Sigmoid colon (tissue), 7 donors: ENCODE data around the gene RFC2. TPM values are rescaled to one million over a fixed set of nuclear protein-coding genes. Genes with fewer than 3 reads are reported as not detected.
A peak's percentile ranks its signal among the peaks of the same experiment; 100 is the strongest.
"Not testable (repeated sequence)": the region's sequence is repeated elsewhere in the genome, so short reads cannot be mapped to it uniquely, and the experiment has no call there.

ENCODE experiments used
- DNase-seq: peaks from one replicate; pipeline ENCODE4 v3.0.0-alpha.2; 2019
- H3K27ac ChIP-seq, 4 donors: fragments of 200-600 bp; sonication (generic); one replicate each; pipeline ENCODE4 v1.5.1; 2016 to 2019; ENCODE audit warnings: mild to moderate bottlenecking in 1 of 4
- H3K27me3 ChIP-seq, 3 donors: fragments of 200-600 bp; sonication (generic); one replicate each; pipeline ENCODE4 v1.5.1; 2019; ENCODE audit warnings: mild to moderate bottlenecking in 1 of 3
- H3K36me3 ChIP-seq, 4 donors: fragments of 200-600 bp; sonication (generic); one replicate each; pipeline ENCODE4 v1.5.1; 2016 to 2019
- H3K4me1 ChIP-seq, 4 donors: fragments of 200-600 bp; sonication (generic); one replicate each; pipeline ENCODE4 v1.5.1; 2017 to 2019
- H3K4me3 ChIP-seq, 4 donors: fragments of 200-600 bp; sonication (generic); one replicate each; pipeline ENCODE4 v1.5.1; 2017 to 2019; ENCODE audit warnings: mild to moderate bottlenecking in 2 of 4, moderate library complexity in 1 of 4
- H3K9me3 ChIP-seq, 4 donors: fragments of 200-600 bp in 3 of 4; sonication (generic) in 3 of 4; one replicate each; pipeline versions ENCODE4 v1.5.1 to v1.6.1; 2013 to 2019
- CTCF ChIP-seq, 4 experiments: fragments of 450-650 bp in 3 of 4; fragments of 200-600 bp in 1 of 4; IDR thresholded peaks; one replicate each; pipeline ENCODE4 v1.5.1; 2016 to 2019; ENCODE audit warnings: antibody characterized with exemption in 4 of 4, mild to moderate bottlenecking in 3 of 4, moderate library complexity in 2 of 4
- EP300 ChIP-seq, 4 donors: sonication (generic); formaldehyde crosslinking; IDR thresholded peaks; one replicate each; pipeline ENCODE4 v1.6.1; 2017; ENCODE audit warnings: antibody characterized with exemption in 4 of 4
- POLR2A ChIP-seq, 2 donors: fragments of 450-650 bp; IDR thresholded peaks; one replicate each; pipeline ENCODE4 v1.6.1; 2016; ENCODE audit warnings: antibody characterized with exemption in 2 of 2, mild to moderate bottlenecking in 2 of 2, moderate library complexity in 2 of 2
- POLR2AphosphoS5 ChIP-seq, 4 donors: sonication (generic); formaldehyde crosslinking; IDR thresholded peaks; one replicate each; pipeline ENCODE4 v1.6.1; 2017; ENCODE audit warnings: antibody characterized with exemption in 4 of 4
- WGBS, 2 donors: extraction: QIAGEN DNeasy Blood & Tissue Kit; methylation state at CpG; one replicate each; pipeline ENCODE4 v1.1.7; 2013; 5-methylcytosine and 5-hydroxymethylcytosine counted together
- intact Hi-C: fragments of 100-400 bp; cut with DNase I; formaldehyde crosslinking; loops from one replicate; pipeline ENCODE4 v1.15.1; 2023
- polyA plus RNA-seq, 3 donors: library from polyadenylated mRNA; stranded (reverse); fragments of 200-250 nt; gene quantifications; one replicate each; pipeline ENCODE4 v1.2.3, GENCODE V29; 2013
- total RNA-seq, 4 donors: library from RNA; depleted of rRNA; stranded (reverse); fragments of >200 nt; gene quantifications; one replicate each; pipeline ENCODE4 v1.1.0, GENCODE V29; 2016
- donor health status: healthy with polysubstance abuse.
- donor health status: Bipolar disorder and iron deficiency.
- donor health status: healthy.

The RFC2 gene
- total and polyA plus RNA-seq, 7 donors, result 3.3 to 30.0 (median 17.8) TPM

GRCh38 chr7:74263399-74264120 is 9.4 kb upstream of the RFC2 start:
- DNase-seq, result no peak
- intact Hi-C loops, result no loop called here
- TF ChIP-seq POLR2AphosphoS5 (IDR thresholded peaks at IDR 0.05), result no peak
- TF ChIP-seq POLR2A (IDR thresholded peaks at IDR 0.05), result no peak
- TF ChIP-seq EP300 (IDR thresholded peaks at IDR 0.05), result no peak
- no peak for TF ChIP-seq CTCF (IDR thresholded peaks at IDR 0.05)
- H3K27me3 ChIP-seq, result no peaks in the 10 kb centered on the region
- no peaks in the 10 kb centered on the region for H3K4me1 ChIP-seq
- H3K27ac ChIP-seq, result no peak overlapping the region
- H3K4me3 ChIP-seq, result no peak overlapping the region
- 47 to 76% methylated on average over 21 of the region's 21 CpGs for WGBS, 2 donors
- no peaks in the 10 kb centered on the region for H3K9me3 ChIP-seq
- no peaks in the 10 kb centered on the region for H3K36me3 ChIP-seq

GRCh38 chr7:74262639-74263398 is 8.6 kb upstream of the RFC2 start:
- TF ChIP-seq CTCF (IDR thresholded peaks at IDR 0.05), result no peak
- TF ChIP-seq POLR2AphosphoS5 (IDR thresholded peaks at IDR 0.05), result no peak
- no peak for TF ChIP-seq EP300 (IDR thresholded peaks at IDR 0.05)
- TF ChIP-seq POLR2A (IDR thresholded peaks at IDR 0.05), result no peak
- no peak overlapping the region for H3K4me3 ChIP-seq
- H3K27ac ChIP-seq, result no peak overlapping the region
- no peaks in the 10 kb centered on the region for H3K9me3 ChIP-seq
- DNase-seq, result no peak
- H3K36me3 ChIP-seq, result no peaks in the 10 kb centered on the region
- H3K27me3 ChIP-seq, result no peaks in the 10 kb centered on the region
- WGBS, 2 donors, result 83 to 86% methylated on average over 20 of the region's 20 CpGs
- no peaks in the 10 kb centered on the region for H3K4me1 ChIP-seq
- intact Hi-C loops, result no loop called here

- TF ChIP-seq POLR2A (IDR thresholded peaks at IDR 0.05) (no peak), EP300 (IDR thresholded peaks at IDR 0.05) (no peak), CTCF (IDR thresholded peaks at IDR 0.05) (no peak), POLR2AphosphoS5 (IDR thresholded peaks at IDR 0.05) (no peak)
- intact Hi-C loops, result loop anchor here (5.0 kb wide), 1 partner anchor 134 kb away; no protein-coding TSS in a partner anchor
- WGBS, 2 donors, result 19 to 59% methylated on average over 9 of the region's 9 CpGs
- Histone ChIP-seq H3K9me3 (no peaks in the 10 kb centered on the region), H3K4me3 (no peak overlapping the region), H3K27ac (no peak overlapping the region), H3K27me3 (no peaks in the 10 kb centered on the region), H3K36me3 (no peaks in the 10 kb centered on the region), H3K4me1 (peaks cover 0 to 10% (median 8%) of the 10 kb centered on the region in 4 donors)
- no peak for DNase-seq
Measured at GRCh38 chr7:74258639-74259038, 4.4 kb upstream of the RFC2 start.

GRCh38 chr7:74256491-74257408 is 2.6 kb upstream of the RFC2 start:
- no peaks in the 10 kb centered on the region for H3K9me3 ChIP-seq
- H3K4me1 ChIP-seq, result peaks cover 0 to 21% (median 16%) of the 10 kb centered on the region in 4 donors
- DNase-seq, result no peak
- intact Hi-C loops, result loop anchor here (5.0 kb wide), 1 partner anchor 136 kb away; no protein-coding TSS in a partner anchor
- TF ChIP-seq CTCF (IDR thresholded peaks at IDR 0.05) (no peak), POLR2A (IDR thresholded peaks at IDR 0.05) (no peak), POLR2AphosphoS5 (IDR thresholded peaks at IDR 0.05) (no peak), EP300 (IDR thresholded peaks at IDR 0.05) (no peak)
- no peak overlapping the region for H3K4me3 ChIP-seq
- H3K27ac ChIP-seq, result peak overlapping the region in 3 of 4 donors; percentile 4 to 25 (median 9)
- H3K27me3 ChIP-seq, result no peaks in the 10 kb centered on the region
- 84 to 86% methylated on average over 12 of the region's 12 CpGs for WGBS, 2 donors
- no peaks in the 10 kb centered on the region for H3K36me3 ChIP-seq

DNA sequence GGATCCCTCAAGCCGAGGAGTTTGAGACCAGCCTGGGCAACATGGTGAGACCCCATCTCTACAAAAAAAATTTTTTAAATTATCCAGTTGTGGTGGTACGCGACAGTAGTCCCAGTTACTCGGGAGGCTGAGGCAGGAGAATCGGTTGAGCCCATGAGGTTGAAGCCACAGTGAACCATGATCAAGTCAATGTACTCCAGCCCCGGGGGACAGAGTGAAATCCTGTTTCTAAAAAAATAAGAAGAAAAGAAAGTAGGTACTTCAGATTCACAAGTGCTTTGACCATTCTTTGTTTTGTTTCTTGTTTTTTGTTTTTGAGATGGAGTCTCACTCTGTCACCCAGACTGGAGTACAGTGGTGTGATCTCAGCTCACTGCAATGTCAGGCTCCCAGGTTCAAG is 1.3 kb upstream of the RFC2 start:
- peak overlapping the region; percentile 89 to 96 (median 90) for H3K27ac ChIP-seq
- peaks cover 0 to 11% (median 2%) of the 10 kb centered on the region in 4 donors for H3K36me3 ChIP-seq
- H3K4me1 ChIP-seq, result peaks cover 0 to 21% (median 16%) of the 10 kb centered on the region in 4 donors
- intact Hi-C loops, result loop anchor here (5.0 kb wide), 1 partner anchor 137 kb away; no protein-coding TSS in a partner anchor
- not testable (repeated sequence) for H3K27me3 ChIP-seq, H3K9me3 ChIP-seq, DNase-seq
- WGBS, 2 donors, result 80 to 89% methylated on average over 6 of the region's 6 CpGs
- H3K4me3 ChIP-seq, result peak overlapping the region in 3 of 4 donors; percentile 70 to 90 (median 73)
